Liver (tissue), 9 donors: Measurements from ENCODE around the gene SLC26A4. TPM values are rescaled to one million over a fixed set of nuclear protein-coding genes. Genes with fewer than 3 reads are reported as not detected.

ENCODE experiments used
- DNase-seq: peaks from one replicate; pipeline ENCODE4 v3.0.0-alpha.2; 2017; ENCODE audit warnings: low spot score
- H3K27ac ChIP-seq, 2 donors: one replicate each; pipeline ENCODE4 v1.7.0; 2013; ENCODE audit warnings: inconsistent platforms in 2 of 2, low read length in 2 of 2, control low read depth in 1 of 2, low read depth in 1 of 2, mild to moderate bottlenecking in 1 of 2
- H3K27me3 ChIP-seq, 4 donors: one replicate each; pipeline versions ENCODE4 v1.6.1 to v1.7.0; 2013; ENCODE audit warnings: low read length in 3 of 4, inconsistent platforms in 1 of 4, mild to moderate bottlenecking in 1 of 4, moderate library complexity in 1 of 4; ENCODE audit not compliant: control insufficient read depth in 4 of 4, insufficient read depth in 4 of 4
- H3K36me3 ChIP-seq, 4 donors: one replicate each; pipeline versions ENCODE4 v1.6.1 to v1.7.0; 2013; ENCODE audit warnings: low read length in 3 of 4, mild to moderate bottlenecking in 3 of 4, low read depth in 1 of 4, moderate library complexity in 1 of 4; ENCODE audit not compliant: control insufficient read depth in 4 of 4, insufficient read depth in 3 of 4
- H3K4me1 ChIP-seq, 4 donors: one replicate each; pipeline versions ENCODE4 v1.6.1 to v1.7.0; 2013; ENCODE audit warnings: low read length in 3 of 4, mild to moderate bottlenecking in 3 of 4, moderate library complexity in 1 of 4; ENCODE audit not compliant: control insufficient read depth in 4 of 4, insufficient read depth in 4 of 4
- H3K4me3 ChIP-seq, 3 donors: one replicate each; pipeline versions ENCODE4 v1.6.1 to v1.7.0; 2013; ENCODE audit warnings: low read length in 3 of 3, control low read depth in 1 of 3, low read depth in 1 of 3, mild to moderate bottlenecking in 1 of 3
- H3K9ac ChIP-seq, 2 donors: one replicate each; pipeline ENCODE4 v1.7.0; 2013; ENCODE audit warnings: low read length in 2 of 2, mild to moderate bottlenecking in 2 of 2, moderate library complexity in 2 of 2, control low read depth in 1 of 2, low read depth in 1 of 2
- H3K9me3 ChIP-seq, 4 donors: one replicate each; pipeline versions ENCODE4 v1.6.1 to v1.7.0; 2013; ENCODE audit warnings: low read length in 3 of 4; ENCODE audit not compliant: control insufficient read depth in 4 of 4
- ATF3 ChIP-seq: IDR thresholded peaks from 2 replicates; pipeline ENCODE4 v1.6.1; 2016; ENCODE audit warnings: antibody characterized with exemption
- CTCF ChIP-seq: fragments of 150-350 bp; IDR thresholded peaks from 2 replicates; pipeline ENCODE4 v1.5.1; 2017; ENCODE audit warnings: improper control_type of control experiment, low read depth, low read length; ENCODE audit not compliant: missing input control
- EGR1 ChIP-seq, 2 donors: IDR thresholded peaks; 2 replicates each; pipeline ENCODE4 v1.6.1; 2016 to 2018; ENCODE audit warnings: antibody characterized with exemption in 2 of 2, low read depth in 2 of 2
- FOXA1 ChIP-seq: IDR thresholded peaks from 2 replicates; pipeline ENCODE4 v1.6.1; 2016; ENCODE audit warnings: antibody characterized with exemption
- FOXA2 ChIP-seq: IDR thresholded peaks from 2 replicates; pipeline ENCODE4 v1.6.1; 2016; ENCODE audit warnings: antibody characterized with exemption
- GABPA ChIP-seq, 2 donors: IDR thresholded peaks in 1 of 2; conservative IDR thresholded peaks in 1 of 2; 2 replicates each; pipeline ENCODE4 v1.6.1; 2016; ENCODE audit warnings: antibody characterized with exemption in 2 of 2, mild to moderate bottlenecking in 1 of 2, moderate library complexity in 1 of 2
- HNF4A ChIP-seq, 2 donors: conservative IDR thresholded peaks; 2 replicates each; pipeline ENCODE4 v1.6.1; 2016; ENCODE audit warnings: antibody characterized with exemption in 2 of 2, mild to moderate bottlenecking in 2 of 2
- HNF4G ChIP-seq: IDR thresholded peaks from 2 replicates; pipeline ENCODE4 v1.6.1; 2016; ENCODE audit warnings: antibody characterized with exemption
- JUND ChIP-seq, 2 donors: IDR thresholded peaks; 2 replicates each; pipeline ENCODE4 v1.6.1; 2016; ENCODE audit warnings: antibody characterized with exemption in 2 of 2
- MAX ChIP-seq: IDR thresholded peaks from 2 replicates; pipeline ENCODE4 v1.6.1; 2016; ENCODE audit warnings: antibody characterized with exemption
- NR2F2 ChIP-seq: IDR thresholded peaks from 2 replicates; pipeline ENCODE4 v1.6.1; 2016; ENCODE audit warnings: antibody characterized with exemption
- RAD21 ChIP-seq, 2 donors: IDR thresholded peaks; 2 replicates each; pipeline ENCODE4 v1.6.1; 2016; ENCODE audit warnings: antibody characterized with exemption in 2 of 2, mild to moderate bottlenecking in 2 of 2
- REST ChIP-seq: IDR thresholded peaks from 2 replicates; pipeline ENCODE4 v1.6.1; 2016; ENCODE audit warnings: antibody characterized with exemption, mild to moderate bottlenecking
- RXRA ChIP-seq, 2 donors: IDR thresholded peaks; 2 replicates each; pipeline ENCODE4 v1.6.1; 2017 to 2018; ENCODE audit warnings: antibody characterized with exemption in 2 of 2, mild to moderate bottlenecking in 1 of 2
- SP1 ChIP-seq: IDR thresholded peaks from 2 replicates; pipeline ENCODE4 v1.6.1; 2018; ENCODE audit warnings: antibody characterized with exemption, mild to moderate bottlenecking
- TAF1 ChIP-seq: conservative IDR thresholded peaks from 2 replicates; pipeline ENCODE4 v1.6.1; 2016; ENCODE audit warnings: antibody characterized with exemption, mild to moderate bottlenecking
- ZBTB33 ChIP-seq: IDR thresholded peaks from 2 replicates; pipeline ENCODE4 v1.6.1; 2016; ENCODE audit warnings: antibody characterized with exemption
- WGBS: extraction: QIAGEN DNeasy Blood & Tissue Kit; methylation state at CpG from one replicate; pipeline ENCODE4 v1.1.7; 2013; 5-methylcytosine and 5-hydroxymethylcytosine counted together
- polyA plus RNA-seq, 2 donors: library from polyadenylated mRNA; stranded (reverse) in 1 of 2; unstranded in 1 of 2; fragments of 200-250 nt in 1 of 2; fragments of >200 nt in 1 of 2; fragmentation: Nextera tagmentation in 1 of 2; extraction: Ambion mirVana in 1 of 2; gene quantifications; one replicate each; pipeline versions ENCODE4 v1.2.1 to v1.2.3, GENCODE V29; 2013 to 2015
- total RNA-seq, 2 donors: library from RNA; depleted of rRNA; stranded (reverse); fragments of >200 nt; gene quantifications; one replicate each; pipeline ENCODE4 v1.2.3, GENCODE V29; 2014
- donor health status: healthy.
- donor health status: healthy.
- donor health status: healthy.
- donor health status: healthy.
- donor health status: healthy.

Gene SLC26A4
- total and polyA plus RNA-seq, 4 donors: 0.08 to 0.25 (median 0.19) TPM; not detected in 1

GRCh38 chr7:107687656-107688055 is 27.0 kb downstream of the SLC26A4 start:
- H3K9me3 ChIP-seq: no peaks in the 10 kb centered on the region
- no peak overlapping the region for H3K9ac ChIP-seq
- H3K36me3 ChIP-seq: no peaks in the 10 kb centered on the region
- H3K27me3 ChIP-seq: peaks cover 0 to 4% (median 1%) of the 10 kb centered on the region in 4 donors
- no peak overlapping the region for H3K4me3 ChIP-seq
- H3K27ac ChIP-seq: no peak overlapping the region
- H3K4me1 ChIP-seq: no peaks in the 10 kb centered on the region
- 72% methylated on average over 3 of the region's 3 CpGs for WGBS
- no peak for DNase-seq
- no peak for TF ChIP-seq SP1
- TF ChIP-seq RXRA (IDR thresholded peaks at IDR 0.05): no peak
- no peak for TF ChIP-seq JUND (IDR thresholded peaks at IDR 0.05)
- no peak for TF ChIP-seq ATF3
- no peak for TF ChIP-seq MAX
- TF ChIP-seq NR2F2: no peak
- no peak for TF ChIP-seq EGR1 (IDR thresholded peaks at IDR 0.05; ENCODE audit: low read depth in 2 of 2)
- no peak for TF ChIP-seq REST
- TF ChIP-seq HNF4G: no peak
- TF ChIP-seq HNF4A (conservative IDR thresholded peaks at IDR 0.05): no peak
- no peak for TF ChIP-seq RAD21 (IDR thresholded peaks at IDR 0.05)
- TF ChIP-seq FOXA1: no peak
- TF ChIP-seq TAF1: no peak
- TF ChIP-seq FOXA2: no peak
- TF ChIP-seq ZBTB33: no peak

GRCh38 chr7:107689553-107689952 is 28.9 kb downstream of the SLC26A4 start:
- WGBS: 94% methylated on average over 2 of the region's 2 CpGs
- no peak for DNase-seq

More at GRCh38 chr7:107689553-107689952, 28.9 kb downstream of the SLC26A4 start:
- Histone ChIP-seq H3K9me3 (no peaks in the 10 kb centered on the region), H3K27me3 (peaks cover 0 to 4% (median 1%) of the 10 kb centered on the region in 4 donors), H3K4me1 (no peaks in the 10 kb centered on the region), H3K4me3 (no peak overlapping the region), H3K9ac (no peak overlapping the region), H3K27ac (no peak overlapping the region), H3K36me3 (no peaks in the 10 kb centered on the region)
- TF ChIP-seq RAD21 (IDR thresholded peaks at IDR 0.05): no peak
- no peak for TF ChIP-seq RXRA (IDR thresholded peaks at IDR 0.05)
- no peak for TF ChIP-seq GABPA (IDR thresholded peaks at IDR 0.05 in 1 of 2, conservative IDR thresholded peaks at IDR 0.05 in 1 of 2)
- TF ChIP-seq HNF4A (conservative IDR thresholded peaks at IDR 0.05): no peak
- TF ChIP-seq HNF4G: no peak
- TF ChIP-seq FOXA2: no peak
- no peak for TF ChIP-seq TAF1
- TF ChIP-seq MAX: no peak
- no peak for TF ChIP-seq CTCF
- TF ChIP-seq REST: no peak
- TF ChIP-seq NR2F2: no peak
- no peak for TF ChIP-seq SP1
- TF ChIP-seq FOXA1: no peak
